OCI-M2 (cell line): ENCODE measurements around the gene KCNC2.

ENCODE experiments used
- DNase-seq: peaks from one replicate; lab custom pipeline; 2025; ENCODE audit not compliant: unreplicated experiment; lab: John Stamatoyannopoulos, UW

The KCNC2 gene

GRCh38 chr12:75162845-75163244 lies 46.8 kb downstream of the KCNC2 start:
- DNase-seq, result no peak

GRCh38 chr12:75161488-75161887 lies 48.2 kb downstream of the KCNC2 start:
- DNase-seq, result no peak

- no peak for DNase-seq
These were observed 52.3 kb downstream of the KCNC2 start for GRCh38 chr12:75157385-75157784.

- no peak for DNase-seq
These were observed 53.7 kb downstream of the KCNC2 start for GRCh38 chr12:75155962-75156361.

- DNase-seq, result no peak
These were observed 55.3 kb downstream of the KCNC2 start for GRCh38 chr12:75154388-75154787.

GRCh38 chr12:75139196-75139595 lies 70.4 kb downstream of the KCNC2 start:
- DNase-seq, result no peak

- DNase-seq, result no peak
These were observed 71.7 kb downstream of the KCNC2 start for GRCh38 chr12:75137896-75138295.

GRCh38 chr12:75135026-75135425 lies 74.6 kb downstream of the KCNC2 start:
- DNase-seq, result no peak

GRCh38 chr12:75130811-75131210 lies 78.8 kb downstream of the KCNC2 start:
- DNase-seq, result no peak

- no peak for DNase-seq
These were observed 80.4 kb downstream of the KCNC2 start for GRCh38 chr12:75129275-75129674.

- no peak for DNase-seq
These were observed 88.5 kb downstream of the KCNC2 start for GRCh38 chr12:75121036-75121705.

- no peak for DNase-seq
These were observed 89.3 kb downstream of the KCNC2 start for GRCh38 chr12:75120311-75120711.

GRCh38 chr12:75116646-75117198 lies 92.9 kb downstream of the KCNC2 start:
- no peak for DNase-seq

GRCh38 chr12:75115748-75116147 lies 93.9 kb downstream of the KCNC2 start:
- no peak for DNase-seq

- no peak for DNase-seq
These were observed 105.8 kb downstream of the KCNC2 start for GRCh38 chr12:75103822-75104221.

GRCh38 chr12:75101781-75102180 lies 107.9 kb downstream of the KCNC2 start:
- no peak for DNase-seq

- DNase-seq, result no peak
These were observed 110.4 kb downstream of the KCNC2 start for GRCh38 chr12:75099210-75099609.

GRCh38 chr12:75097003-75097402 lies 112.6 kb downstream of the KCNC2 start:
- DNase-seq, result no peak

GRCh38 chr12:75087654-75088053 lies 122.0 kb downstream of the KCNC2 start:
- no peak for DNase-seq

GRCh38 chr12:75086091-75087038 lies 123.3 kb downstream of the KCNC2 start:
- no peak for DNase-seq

GRCh38 chr12:75081305-75081704 lies 128.3 kb downstream of the KCNC2 start:
- no peak for DNase-seq

- DNase-seq, result no peak
These were observed 129.1 kb downstream of the KCNC2 start for GRCh38 chr12:75080582-75080981.
